Measurements from ENCODE around the gene MC1R.
"Not testable (repeated sequence)": the region's sequence is repeated elsewhere in the genome, so short reads cannot be mapped to it uniquely, and the experiment has no call there.

Gene MC1R

GRCh38 chr16:89964201-89964600, 45.5 kb downstream of the MC1R start:
- no peak for DNase-seq

DNA sequence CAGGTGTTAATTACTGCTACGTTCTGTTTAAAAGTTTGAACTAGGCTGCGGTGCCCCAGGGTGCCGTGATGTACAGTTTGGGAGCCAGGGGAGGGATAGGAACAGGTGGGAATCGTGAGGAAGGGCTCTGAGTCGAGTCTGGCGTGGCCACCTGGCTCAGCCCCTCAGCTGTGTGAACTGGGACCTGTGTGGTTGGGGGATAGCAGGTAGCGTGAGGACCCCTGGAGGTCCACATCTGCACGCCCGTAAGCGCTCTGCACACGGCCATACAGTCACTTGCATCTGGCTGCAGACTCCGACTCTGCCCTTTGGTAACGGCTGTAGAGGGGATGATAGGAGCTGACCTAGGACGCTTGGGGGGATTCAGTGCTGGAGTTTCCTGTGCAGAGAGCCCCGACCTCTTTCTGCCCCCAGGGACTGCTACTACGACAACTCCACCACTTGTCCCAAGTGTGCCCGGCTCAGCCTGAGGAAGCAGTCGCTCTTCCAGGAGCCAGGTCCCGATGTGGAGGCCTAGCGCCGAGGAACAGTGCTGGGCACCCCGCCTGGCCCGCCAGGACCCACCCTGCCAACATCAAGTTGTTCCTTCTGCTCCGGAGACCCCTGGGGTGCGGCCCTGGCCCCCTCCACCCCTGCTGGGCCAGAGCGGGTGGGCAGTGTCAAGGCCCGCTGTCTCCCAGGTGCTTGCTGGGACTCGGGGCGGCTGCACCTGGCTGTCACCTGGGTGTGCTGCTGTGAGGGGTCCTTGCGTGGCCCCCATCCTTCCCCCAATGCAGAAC, 47.0 kb downstream of the MC1R start:
- DNase-seq = no peak

- no peak for DNase-seq
These were observed 48.1 kb downstream of the MC1R start for GRCh38 chr16:89966756-89967155.

- not testable (repeated sequence) for DNase-seq
These were observed 48.8 kb downstream of the MC1R start for GRCh38 chr16:89967436-89967835.

- DNase-seq = not testable (repeated sequence)
These were observed 49.4 kb downstream of the MC1R start for GRCh38 chr16:89968074-89968473.

DNA sequence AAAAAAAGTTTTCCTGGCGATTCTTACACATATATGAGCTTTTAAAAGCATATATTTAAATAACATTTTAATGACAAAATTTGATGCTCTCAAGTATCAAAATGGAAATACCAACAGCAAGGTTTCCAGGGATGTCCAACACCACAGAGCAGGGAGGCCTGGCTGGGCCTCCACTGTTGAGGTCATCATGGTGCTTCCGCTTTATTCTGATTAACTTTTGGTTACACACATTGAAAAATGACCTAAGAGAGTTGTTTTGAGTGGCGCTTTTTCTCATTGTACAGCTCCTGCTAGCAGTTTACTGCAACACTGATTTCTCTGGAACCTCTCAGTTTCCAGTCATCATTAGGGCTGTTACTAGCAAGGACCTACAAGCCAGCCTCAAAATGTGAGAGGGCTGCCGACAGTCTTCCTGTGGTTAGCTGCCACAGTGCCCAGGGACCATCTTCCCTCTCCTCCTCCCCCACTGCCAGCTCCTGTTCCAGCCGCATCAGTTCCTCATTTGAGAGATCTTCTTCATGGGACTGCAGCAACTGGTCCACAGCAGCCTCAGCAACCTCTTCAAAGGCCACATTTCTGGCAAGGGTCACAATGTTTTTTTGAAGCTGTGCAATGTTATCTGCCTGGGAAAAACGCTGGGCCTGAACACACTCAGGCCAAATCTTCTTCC, 51.2 kb downstream of the MC1R start:
- DNase-seq = no peak
